ENCODE measurements around the gene ADORA1.

GRCh38 chr1:203184467-203184866 is 56.9 kb downstream of the ADORA1 start:
- TF ChIP-seq, protein P1, sequence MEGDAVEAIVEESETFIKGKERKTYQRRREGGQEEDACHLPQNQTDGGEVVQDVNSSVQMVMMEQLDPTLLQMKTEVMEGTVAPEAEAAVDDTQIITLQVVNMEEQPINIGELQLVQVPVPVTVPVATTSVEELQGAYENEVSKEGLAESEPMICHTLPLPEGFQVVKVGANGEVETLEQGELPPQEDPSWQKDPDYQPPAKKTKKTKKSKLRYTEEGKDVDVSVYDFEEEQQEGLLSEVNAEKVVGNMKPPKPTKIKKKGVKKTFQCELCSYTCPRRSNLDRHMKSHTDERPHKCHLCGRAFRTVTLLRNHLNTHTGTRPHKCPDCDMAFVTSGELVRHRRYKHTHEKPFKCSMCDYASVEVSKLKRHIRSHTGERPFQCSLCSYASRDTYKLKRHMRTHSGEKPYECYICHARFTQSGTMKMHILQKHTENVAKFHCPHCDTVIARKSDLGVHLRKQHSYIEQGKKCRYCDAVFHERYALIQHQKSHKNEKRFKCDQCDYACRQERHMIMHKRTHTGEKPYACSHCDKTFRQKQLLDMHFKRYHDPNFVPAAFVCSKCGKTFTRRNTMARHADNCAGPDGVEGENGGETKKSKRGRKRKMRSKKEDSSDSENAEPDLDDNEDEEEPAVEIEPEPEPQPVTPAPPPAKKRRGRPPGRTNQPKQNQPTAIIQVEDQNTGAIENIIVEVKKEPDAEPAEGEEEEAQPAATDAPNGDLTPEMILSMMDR (conservative IDR thresholded peaks at IDR 0.05): no peak
- no peak for TF ChIP-seq ZFX (IDR thresholded peaks at IDR 0.05)
